H54 (cell line): ENCODE results near the gene CLCN6.

Experiments used
- DNase-seq: peaks from one replicate; pipeline ENCODE4 v3.0.0; 2011; ENCODE audit warnings: low spot score, mixed read lengths; ENCODE audit not compliant: insufficient read length
- FAIRE-seq: peaks from 3 replicates; lab custom pipeline; 2011; peaks lifted over from hg19 to GRCh38; lab: Jason Lieb, UNC
- POLR2A ChIP-seq: IDR thresholded peaks from 2 replicates; pipeline ENCODE4 v1.6.1; 2011; ENCODE audit warnings: low read depth, mild to moderate bottlenecking, low read length

The CLCN6 gene

GRCh38 chr1:11804666-11805421 is 1.1 kb upstream of the CLCN6 start:
- no peak for TF ChIP-seq POLR2A
- DNase-seq = no peak
- FAIRE-seq = no peak

- no peak for FAIRE-seq
- no peak for DNase-seq
- TF ChIP-seq POLR2A = no peak
Observed at GRCh38 chr1:11806307-11806936, 431 bp downstream of the CLCN6 start.

GRCh38 chr1:11807133-11807532 is 1.1 kb downstream of the CLCN6 start:
- FAIRE-seq = no peak
- no peak for TF ChIP-seq POLR2A

GRCh38 chr1:11813021-11813420 is 7.0 kb downstream of the CLCN6 start:
- DNase-seq (no peak), FAIRE-seq (no peak)
- no peak for TF ChIP-seq POLR2A

More at GRCh38 chr1:11807133-11807532, 1.1 kb downstream of the CLCN6 start:
- DNase-seq = no peak

- DNase-seq (no peak), FAIRE-seq (no peak)
- TF ChIP-seq POLR2A = no peak
Observed at GRCh38 chr1:11817192-11817591, 11.2 kb downstream of the CLCN6 start.

- TF ChIP-seq POLR2A = no peak
- no peak for DNase-seq
- FAIRE-seq = no peak
Observed at GRCh38 chr1:11822091-11822490, 16.1 kb downstream of the CLCN6 start.

- FAIRE-seq (no peak), DNase-seq (no peak)
- TF ChIP-seq POLR2A = no peak
Observed at GRCh38 chr1:11823366-11824137, 17.6 kb downstream of the CLCN6 start.

- FAIRE-seq = no peak
- no peak for DNase-seq
- no peak for TF ChIP-seq POLR2A
Observed at GRCh38 chr1:11825131-11825530, 19.1 kb downstream of the CLCN6 start.

GRCh38 chr1:11826946-11827345 is 21.0 kb downstream of the CLCN6 start:
- DNase-seq (no peak), FAIRE-seq (no peak)
- TF ChIP-seq POLR2A = no peak

- TF ChIP-seq POLR2A = no peak
- FAIRE-seq (no peak), DNase-seq (no peak)
Observed at GRCh38 chr1:11828511-11828910, 22.5 kb downstream of the CLCN6 start.

- no peak for TF ChIP-seq POLR2A
- FAIRE-seq (no peak), DNase-seq (no peak)
Observed at GRCh38 chr1:11831945-11832725, 26.1 kb downstream of the CLCN6 start.

GRCh38 chr1:11833497-11833896 is 27.5 kb downstream of the CLCN6 start:
- FAIRE-seq (no peak), DNase-seq (no peak)
- no peak for TF ChIP-seq POLR2A

- no peak for FAIRE-seq
- no peak for TF ChIP-seq POLR2A
- DNase-seq = no peak
Observed at GRCh38 chr1:11833900-11834299, 27.9 kb downstream of the CLCN6 start.
